Naive thymus-derived CD4-positive, alpha-beta T cell (primary cell): Measurements from ENCODE around the gene PKP2. TPM values are rescaled to one million over a fixed set of nuclear protein-coding genes. Genes with fewer than 3 reads are reported as not detected.

ENCODE experiments used
- ATAC-seq: fragments of 150-1000 bp; cut with Tn5 transposase; 2 replicates; pipeline ENCODE4 v1.10.0; 2021; ENCODE audit warnings: mild to moderate bottlenecking, moderate library complexity
- CTCF ChIA-PET: fragments of 350-600 bp; sonication (Branson Sonifier 250); formaldehyde crosslinking; loops from one replicate; lab custom pipeline; 2021; ENCODE audit warnings: antibody characterized with exemption; lab: Charles Lee
- POLR2A ChIA-PET: fragments of 350-600 bp; sonication (Branson Sonifier 250); formaldehyde crosslinking; loops from one replicate; lab custom pipeline; 2021; ENCODE audit warnings: antibody characterized with exemption, inconsistent platforms; lab: Charles Lee
- DNase-seq, 9 donors: peaks; one replicate each; pipeline versions ENCODE4 v3.0.0 to v3.0.0-alpha.2; 2020 to 2022; ENCODE audit warnings: mixed read lengths in 1 of 9
- H3K27ac ChIP-seq: one replicate; pipeline ENCODE4 v1.7.0; 2013; ENCODE audit warnings: mild to moderate bottlenecking, low read depth, low read length, moderate library complexity
- H3K27me3 ChIP-seq, 2 donors: one replicate each; pipeline ENCODE4 v1.7.0; 2013; ENCODE audit warnings: low read length in 2 of 2, mild to moderate bottlenecking in 2 of 2, moderate library complexity in 2 of 2; ENCODE audit not compliant: control insufficient read depth in 2 of 2, insufficient read depth in 2 of 2
- H3K36me3 ChIP-seq, 3 experiments: 1 replicate in 2 of 3; 2 replicates in 1 of 3; pipeline ENCODE4 v1.7.0; 2013; ENCODE audit warnings: low read length in 3 of 3, mild to moderate bottlenecking in 3 of 3, moderate library complexity in 1 of 3; ENCODE audit not compliant: insufficient read depth in 3 of 3, control insufficient read depth in 2 of 3
- H3K4me1 ChIP-seq, 2 donors: one replicate each; pipeline ENCODE4 v1.7.0; 2013; ENCODE audit warnings: low read length in 2 of 2, mild to moderate bottlenecking in 2 of 2, moderate library complexity in 1 of 2; ENCODE audit not compliant: control insufficient read depth in 2 of 2, insufficient read depth in 2 of 2
- H3K4me3 ChIP-seq: 2 replicates; pipeline ENCODE4 v1.7.0; 2013; ENCODE audit warnings: mild to moderate bottlenecking, low read length
- H3K9me3 ChIP-seq, 3 experiments: 1 replicate in 2 of 3; 2 replicates in 1 of 3; pipeline ENCODE4 v1.7.0; 2013; ENCODE audit warnings: low read length in 3 of 3; ENCODE audit not compliant: control insufficient read depth in 2 of 3
- H3K27ac Mint-ChIP-seq, 9 donors: one replicate each; pipeline ENCODE4 v1.8.0; 2020 to 2022; ENCODE audit warnings: mixed read lengths in 9 of 9, mild to moderate bottlenecking in 8 of 9, moderate library complexity in 5 of 9, inconsistent platforms in 2 of 9
- H3K27me3 Mint-ChIP-seq, 5 donors: one replicate each; pipeline ENCODE4 v1.8.0; 2021 to 2022; ENCODE audit warnings: mixed read lengths in 5 of 5, mild to moderate bottlenecking in 1 of 5
- H3K36me3 Mint-ChIP-seq, 5 donors: one replicate each; pipeline ENCODE4 v1.8.0; 2020 to 2022; ENCODE audit warnings: mixed read lengths in 5 of 5, mild to moderate bottlenecking in 3 of 5, inconsistent platforms in 1 of 5
- H3K4me1 Mint-ChIP-seq, 7 donors: one replicate each; pipeline ENCODE4 v1.8.0; 2020 to 2022; ENCODE audit warnings: mixed read lengths in 7 of 7, mild to moderate bottlenecking in 3 of 7, inconsistent platforms in 1 of 7
- H3K4me3 Mint-ChIP-seq, 10 donors: one replicate each; pipeline ENCODE4 v1.8.0; 2020 to 2022; ENCODE audit warnings: mild to moderate bottlenecking in 10 of 10, mixed read lengths in 10 of 10, moderate library complexity in 6 of 10, inconsistent platforms in 2 of 10
- H3K9me3 Mint-ChIP-seq, 11 donors: one replicate each; pipeline ENCODE4 v1.8.0; 2020 to 2022; ENCODE audit warnings: mixed read lengths in 11 of 11, mild to moderate bottlenecking in 4 of 11, inconsistent platforms in 1 of 11, moderate library complexity in 1 of 11
- intact Hi-C, 2 donors: fragments of 100-400 bp; cut with micrococcal nuclease; formaldehyde crosslinking; loops; one replicate each; pipeline ENCODE4 v1.15.1; 2023
- polyA plus RNA-seq, 2 donors: library from polyadenylated mRNA; unstranded; fragments of 300-500 nt; fragmentation: Illumina TruSeq; gene quantifications; one replicate each; pipeline ENCODE4 v1.2.3, GENCODE V29; 2021
- total RNA-seq, 6 experiments: library from RNA in 5 of 6; stranded (reverse) in 5 of 6; gene quantifications; 1 replicate in 5 of 6; 2 replicates in 1 of 6; pipeline ENCODE4 v1.2.3 and lab custom pipeline; 2021 to 2026

The PKP2 gene
- total and polyA plus RNA-seq, 7 experiments from 2014 or later = 0.16 to 2.0 (median 0.94) TPM; not detected in 1

- Mint-ChIP-seq H3K4me1 (no peaks in the 10 kb centered on the region), H3K4me3 (no peak overlapping the region), H3K27ac (no peak overlapping the region), H3K27me3 (peaks cover 10 to 37% (median 22%) of the 10 kb centered on the region in 5 donors), H3K9me3 (no peaks in the 10 kb centered on the region), H3K36me3 (no peaks in the 10 kb centered on the region)
- ATAC-seq (no peak), DNase-seq (no peak)
- Histone ChIP-seq H3K36me3 (no peaks in the 10 kb centered on the region), H3K27me3 (no peaks in the 10 kb centered on the region), H3K27ac (no peak overlapping the region), H3K9me3 (no peaks in the 10 kb centered on the region), H3K4me1 (no peaks in the 10 kb centered on the region), H3K4me3 (no peak overlapping the region)
- ChIA-PET CTCF (no interaction called here), POLR2A (no interaction called here)
- intact Hi-C loops = no loop called here
Measured at GRCh38 chr12:32773691-32774090, 122.9 kb downstream of the PKP2 start.

DNA sequence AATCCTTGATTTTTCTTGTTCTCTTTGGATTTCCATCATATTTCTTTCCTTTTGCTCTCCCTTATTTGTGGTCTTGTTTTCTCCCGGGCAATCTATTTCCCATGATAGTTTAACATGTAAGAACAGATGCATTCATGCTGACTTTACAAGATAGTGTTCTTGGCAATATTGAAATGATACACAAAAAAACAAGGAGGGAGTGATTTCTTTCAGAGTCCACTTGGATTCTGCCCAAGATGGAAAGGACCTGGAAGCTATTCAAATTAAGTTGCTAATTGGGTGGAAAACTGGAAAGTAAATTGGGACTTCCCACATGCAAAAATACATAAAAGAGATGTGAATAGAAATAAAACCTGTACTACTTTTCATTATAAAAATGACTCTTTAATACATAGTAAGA lies 126.4 kb downstream of the PKP2 start:
- CTCF ChIA-PET = interaction anchor here (0.6 kb wide), 1 partner anchor 600 kb away, joined by 4 read pairs; no protein-coding TSS in a partner anchor
- intact Hi-C loops = no loop called here
- no peak overlapping the region for H3K4me3 ChIP-seq
- DNase-seq = no peak
- no peaks in the 10 kb centered on the region for H3K27me3 ChIP-seq
- no peak overlapping the region for H3K27ac ChIP-seq
- ATAC-seq = no peak
- Mint-ChIP-seq H3K4me3 (no peak overlapping the region), H3K27ac (no peak overlapping the region), H3K9me3 (no peaks in the 10 kb centered on the region), H3K27me3 (peaks cover 10 to 39% (median 25%) of the 10 kb centered on the region in 5 donors), H3K4me1 (no peaks in the 10 kb centered on the region), H3K36me3 (no peaks in the 10 kb centered on the region)
- no peaks in the 10 kb centered on the region for H3K9me3 ChIP-seq
- H3K36me3 ChIP-seq = no peaks in the 10 kb centered on the region
- POLR2A ChIA-PET = no interaction called here
- no peaks in the 10 kb centered on the region for H3K4me1 ChIP-seq

DNA sequence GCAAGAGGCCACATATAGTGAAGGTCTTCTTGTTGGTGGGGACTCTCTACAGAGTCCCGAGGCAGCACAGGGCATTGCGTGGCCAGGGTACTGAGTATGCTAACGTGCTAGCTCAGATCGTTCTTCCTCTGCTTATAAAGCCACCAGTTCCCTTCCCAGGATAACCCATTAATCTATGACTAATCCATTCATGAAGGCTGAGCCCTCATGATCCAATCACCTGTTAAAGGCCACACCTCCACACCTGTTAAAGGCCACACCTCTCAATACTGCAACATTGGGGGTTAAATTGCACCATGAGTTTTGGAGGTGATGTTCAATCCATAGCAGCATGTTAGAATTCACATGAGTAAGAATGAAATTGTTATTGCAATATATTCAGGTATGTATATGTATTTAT lies 128.1 kb downstream of the PKP2 start:
- no peaks in the 10 kb centered on the region for H3K4me1 ChIP-seq
- no peaks in the 10 kb centered on the region for H3K9me3 Mint-ChIP-seq
- no peak for DNase-seq
- H3K4me3 Mint-ChIP-seq = no peak overlapping the region
- H3K27ac Mint-ChIP-seq = no peak overlapping the region
- no peaks in the 10 kb centered on the region for H3K4me1 Mint-ChIP-seq
- ChIA-PET CTCF (interaction anchor here (1.0 kb wide), 1 partner anchor 12 kb away, joined by 3 read pairs; no protein-coding TSS in a partner anchor), POLR2A (no interaction called here)
- ATAC-seq = no peak
- intact Hi-C loops = no loop called here
- no peaks in the 10 kb centered on the region for H3K36me3 Mint-ChIP-seq
- no peaks in the 10 kb centered on the region for H3K9me3 ChIP-seq
- H3K27me3 ChIP-seq = no peaks in the 10 kb centered on the region
- H3K27me3 Mint-ChIP-seq = peaks cover 8 to 39% (median 26%) of the 10 kb centered on the region in 5 donors
- no peak overlapping the region for H3K4me3 ChIP-seq
- H3K27ac ChIP-seq = no peak overlapping the region
- no peaks in the 10 kb centered on the region for H3K36me3 ChIP-seq

DNA sequence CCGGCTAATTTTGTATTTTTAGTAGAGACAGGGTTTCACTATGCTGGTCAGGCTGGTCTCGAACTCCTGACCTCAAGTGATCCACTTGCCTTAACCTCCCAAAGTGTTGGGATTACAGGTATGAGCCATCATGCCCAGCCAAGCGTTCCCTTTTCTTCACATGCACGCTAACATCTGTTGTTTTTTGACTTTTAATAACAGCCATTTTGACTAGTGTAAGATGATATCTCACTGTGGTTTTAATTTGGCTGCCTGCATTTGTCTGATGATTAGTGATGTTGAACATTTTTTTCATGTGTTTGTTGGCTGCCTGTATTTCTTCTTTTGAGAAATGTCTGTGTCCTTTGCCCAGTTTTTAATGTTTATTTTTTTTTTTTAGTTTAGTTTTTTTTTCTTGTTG lies 130.7 kb downstream of the PKP2 start:
- POLR2A ChIA-PET = no interaction called here
- Mint-ChIP-seq H3K4me3 (no peak overlapping the region), H3K4me1 (peaks cover 0 to 2% (median 0%) of the 10 kb centered on the region in 7 donors), H3K27me3 (peaks cover 11 to 30% (median 19%) of the 10 kb centered on the region in 5 donors), H3K9me3 (no peaks in the 10 kb centered on the region), H3K27ac (no peak overlapping the region), H3K36me3 (no peaks in the 10 kb centered on the region)
- H3K4me1 ChIP-seq = no peaks in the 10 kb centered on the region
- H3K4me3 ChIP-seq = no peak overlapping the region
- DNase-seq (no peak), ATAC-seq (no peak)
- H3K9me3 ChIP-seq = no peaks in the 10 kb centered on the region
- H3K27me3 ChIP-seq = no peaks in the 10 kb centered on the region
- CTCF ChIA-PET = no interaction called here
- no peaks in the 10 kb centered on the region for H3K36me3 ChIP-seq
- no peak overlapping the region for H3K27ac ChIP-seq
- intact Hi-C loops = no loop called here

DNA sequence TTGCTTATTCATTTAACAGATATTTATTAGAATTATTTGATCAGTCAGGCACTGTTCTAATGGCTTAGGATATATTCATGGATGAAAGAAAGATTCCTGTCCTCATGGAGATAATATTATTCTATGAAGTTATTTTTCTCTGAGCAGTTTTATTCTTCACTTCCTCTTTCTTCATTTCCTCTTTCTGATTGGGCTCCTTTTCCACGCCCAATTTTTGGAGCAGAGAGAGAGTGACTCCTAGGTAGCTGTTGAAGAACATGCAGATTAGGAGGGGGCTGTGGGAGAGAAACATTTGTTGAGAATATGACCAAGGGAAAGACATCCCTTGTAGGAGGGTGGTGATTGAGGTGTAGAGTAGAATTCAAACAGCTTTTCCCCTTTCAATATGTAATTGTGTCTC lies 134.9 kb downstream of the PKP2 start:
- no peak for ATAC-seq
- Histone ChIP-seq H3K4me1 (no peaks in the 10 kb centered on the region), H3K27me3 (no peaks in the 10 kb centered on the region), H3K4me3 (no peak overlapping the region), H3K36me3 (no peaks in the 10 kb centered on the region), H3K27ac (no peak overlapping the region), H3K9me3 (no peaks in the 10 kb centered on the region)
- Mint-ChIP-seq H3K4me1 (peaks cover 0 to 2% (median 0%) of the 10 kb centered on the region in 7 donors), H3K27ac (no peak overlapping the region), H3K27me3 (peaks cover 0 to 16% (median 4%) of the 10 kb centered on the region in 5 donors), H3K36me3 (no peaks in the 10 kb centered on the region), H3K9me3 (no peaks in the 10 kb centered on the region), H3K4me3 (no peak overlapping the region)
- no peak for DNase-seq
- ChIA-PET POLR2A (interaction anchor here (1.0 kb wide), 1 partner anchor 9 kb away, joined by 3 read pairs; no protein-coding TSS in a partner anchor), CTCF (no interaction called here)
- intact Hi-C loops = no loop called here

DNA sequence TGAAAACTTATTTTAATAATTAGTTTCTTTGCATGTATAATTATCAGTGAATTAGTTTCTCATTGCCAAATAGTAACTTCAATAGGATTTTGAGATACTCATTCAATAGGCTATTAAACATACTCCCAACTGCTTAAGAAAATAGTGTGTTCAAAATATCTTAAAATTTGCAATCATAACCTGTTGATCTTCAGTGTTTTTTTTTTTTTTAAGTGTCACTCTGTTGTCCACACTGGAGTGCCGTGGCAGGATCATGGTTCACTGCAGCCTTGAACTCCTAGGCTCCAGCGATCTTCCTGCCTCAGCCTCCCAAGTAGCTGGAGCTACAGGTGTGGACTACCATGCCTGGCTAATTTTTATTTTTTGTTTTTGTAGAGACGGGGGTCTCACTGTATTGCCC lies 139.4 kb downstream of the PKP2 start:
- CTCF ChIA-PET = interaction anchor here (1.1 to 4.4 kb wide), 3 partner anchors 12 to 1264 kb away, joined by 3 to 54 read pairs (median 3); partner anchors contain the start of gene ALG10
- peaks cover 0 to 5% (median 4%) of the 10 kb centered on the region in 5 donors for H3K27me3 Mint-ChIP-seq
- POLR2A ChIA-PET = no interaction called here
- Histone ChIP-seq H3K27ac (no peak overlapping the region), H3K36me3 (peaks cover 0 to 20% (median 0%) of the 10 kb centered on the region in 3 experiments), H3K27me3 (no peaks in the 10 kb centered on the region), H3K4me3 (no peak overlapping the region), H3K4me1 (peaks cover 13% of the 10 kb centered on the region in 2 donors), H3K9me3 (no peaks in the 10 kb centered on the region)
- no peak for DNase-seq
- intact Hi-C loops = loop anchor here (5.0 to 10.0 kb wide), 6 partner anchors 172 to 2002 kb away; partner anchors contain the start of genes CAPRIN2 (in 1 of the 2) and DDX11 (in 1 of the 2)
- H3K4me1 Mint-ChIP-seq = peaks cover 0 to 21% (median 20%) of the 10 kb centered on the region in 7 donors
- peaks cover 0 to 8% (median 0%) of the 10 kb centered on the region in 5 donors for H3K36me3 Mint-ChIP-seq
- H3K4me3 Mint-ChIP-seq = no peak overlapping the region
- no peak overlapping the region for H3K27ac Mint-ChIP-seq
- ATAC-seq = no peak
- no peaks in the 10 kb centered on the region for H3K9me3 Mint-ChIP-seq
